NCI-H146 treated with DMSO at 0.1 percent for 48 hours (cell line): ENCODE measurements around the gene FERMT3.

ENCODE experiments used
- DNase-seq: peaks from one replicate; lab custom pipeline; 2025; ENCODE audit not compliant: unreplicated experiment; lab: John Stamatoyannopoulos, UW

FERMT3 gene

GRCh38 chr11:64185693-64186491 lies 20.6 kb upstream of the FERMT3 start, which contains the start of gene STIP1:
STIP1 (plus strand) TSS chr11:64186171; CDS start chr11:64186262, 91 bp downstream.
- peak; percentile 99 for DNase-seq

DNA sequence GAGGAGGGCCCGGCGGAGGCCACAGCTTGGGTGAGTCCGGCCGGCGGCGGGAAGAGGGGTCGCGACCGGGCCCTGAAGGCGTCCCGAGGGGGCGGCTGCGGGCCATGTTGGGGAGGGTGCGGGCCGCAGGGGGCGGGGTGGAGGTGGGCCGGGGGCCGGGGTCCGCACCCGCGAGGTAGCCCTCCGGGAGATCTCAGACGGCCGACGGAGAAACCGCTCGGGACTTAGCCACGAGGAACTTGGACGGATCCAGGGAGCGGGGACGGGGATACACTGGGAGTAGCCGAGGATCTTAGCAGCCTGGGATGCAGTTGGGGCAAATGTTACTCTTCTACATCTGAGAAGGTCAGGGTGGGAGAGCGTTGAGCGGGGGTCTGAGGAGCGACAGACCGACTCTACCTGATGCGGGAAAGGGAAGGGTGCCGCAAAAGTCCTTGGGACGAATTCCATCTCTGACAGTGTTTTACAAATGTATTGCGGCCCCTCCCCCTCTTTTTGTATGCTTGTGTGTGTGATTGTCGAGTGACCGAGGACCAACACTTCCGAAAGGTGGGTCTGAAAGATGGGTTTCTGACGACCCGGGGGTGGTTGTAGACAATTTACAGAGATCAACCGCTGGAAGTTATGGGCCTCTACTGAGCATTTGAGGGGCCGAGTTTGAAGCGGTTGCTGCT lies 19.9 kb upstream of the FERMT3 start:
- no peak for DNase-seq

- DNase-seq = no peak
Observed at GRCh38 chr11:64192434-64192833, 14.1 kb upstream of the FERMT3 start.

GRCh38 chr11:64196626-64197025 lies 9.9 kb upstream of the FERMT3 start:
- DNase-seq = no peak

DNA sequence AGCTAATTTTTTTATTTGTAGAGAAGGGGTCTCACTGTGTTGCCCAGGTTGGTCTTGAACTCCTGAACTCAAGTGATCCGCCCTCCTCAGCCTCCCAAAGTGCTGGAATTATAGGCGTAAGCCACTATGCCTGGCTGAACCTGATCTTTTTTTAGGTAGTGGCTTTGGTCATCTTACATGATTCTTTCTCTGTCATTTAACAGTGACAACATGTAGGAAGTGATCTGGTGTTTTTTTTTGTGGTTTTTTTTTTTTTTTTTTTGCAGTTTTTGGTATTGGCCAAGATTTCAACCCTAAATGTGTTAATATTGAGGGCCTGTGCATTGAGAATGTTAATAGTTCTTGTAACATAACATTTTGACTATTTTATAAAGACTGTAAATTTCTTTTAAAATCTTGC lies 8.0 kb upstream of the FERMT3 start:
- no peak for DNase-seq

GRCh38 chr11:64201543-64201942 lies 5.0 kb upstream of the FERMT3 start:
- DNase-seq = no peak

DNA sequence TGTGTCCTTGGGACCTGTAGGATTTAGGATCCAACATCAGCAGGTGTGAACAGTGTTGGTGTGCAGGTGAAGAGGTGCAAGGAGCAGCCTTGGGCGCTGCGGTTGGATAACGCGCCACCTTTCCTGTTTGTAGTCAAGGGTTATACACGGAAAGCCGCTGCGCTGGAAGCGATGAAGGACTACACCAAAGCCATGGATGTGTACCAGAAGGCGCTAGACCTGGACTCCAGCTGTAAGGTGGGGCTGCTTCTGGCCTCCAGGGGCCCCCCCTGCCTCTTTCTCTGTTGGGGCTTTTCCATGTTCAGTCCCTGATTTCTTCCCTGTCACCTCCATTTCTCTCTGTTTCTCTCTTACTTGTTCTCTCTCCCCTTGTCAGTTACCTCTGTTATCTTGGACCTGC lies 3.5 kb upstream of the FERMT3 start:
- DNase-seq = no peak

- DNase-seq = no peak
Observed at GRCh38 chr11:64203421-64204079, 3.0 kb upstream of the FERMT3 start.

- no peak for DNase-seq
Observed at GRCh38 chr11:64204080-64204440, 2.5 kb upstream of the FERMT3 start.

DNA sequence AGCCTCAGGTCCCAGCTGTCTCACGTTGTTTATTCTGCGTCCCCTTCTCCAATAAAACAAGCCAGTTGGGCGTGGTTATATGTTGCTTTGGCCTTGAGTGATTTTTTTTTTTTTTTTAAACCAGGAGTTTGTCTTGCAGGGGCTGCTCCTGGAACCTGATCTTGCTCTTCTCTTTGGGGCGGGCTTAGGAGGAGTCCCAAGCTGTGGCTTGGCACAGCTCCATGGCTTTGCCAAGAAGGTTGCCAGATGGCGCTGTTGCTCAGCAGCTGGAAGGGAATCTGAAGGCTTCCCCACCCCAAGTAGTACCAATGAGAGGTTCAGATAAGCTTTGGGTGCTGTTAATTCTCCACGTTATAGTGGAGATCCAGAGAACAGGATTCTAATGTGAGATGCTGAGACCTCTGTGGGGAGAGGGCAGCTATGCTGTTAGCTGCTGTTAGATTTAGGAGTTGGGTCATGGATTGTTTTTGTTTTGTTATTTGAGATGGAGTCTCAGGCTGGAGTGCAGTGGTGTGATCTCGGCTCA lies 2.0 kb upstream of the FERMT3 start:
- DNase-seq = peak; percentile 37

- no peak for DNase-seq
Observed at GRCh38 chr11:64207256-64208085, 950 bp downstream of the FERMT3 start.

- DNase-seq = no peak
Observed at GRCh38 chr11:64208086-64208795, 1.7 kb downstream of the FERMT3 start.

DNA sequence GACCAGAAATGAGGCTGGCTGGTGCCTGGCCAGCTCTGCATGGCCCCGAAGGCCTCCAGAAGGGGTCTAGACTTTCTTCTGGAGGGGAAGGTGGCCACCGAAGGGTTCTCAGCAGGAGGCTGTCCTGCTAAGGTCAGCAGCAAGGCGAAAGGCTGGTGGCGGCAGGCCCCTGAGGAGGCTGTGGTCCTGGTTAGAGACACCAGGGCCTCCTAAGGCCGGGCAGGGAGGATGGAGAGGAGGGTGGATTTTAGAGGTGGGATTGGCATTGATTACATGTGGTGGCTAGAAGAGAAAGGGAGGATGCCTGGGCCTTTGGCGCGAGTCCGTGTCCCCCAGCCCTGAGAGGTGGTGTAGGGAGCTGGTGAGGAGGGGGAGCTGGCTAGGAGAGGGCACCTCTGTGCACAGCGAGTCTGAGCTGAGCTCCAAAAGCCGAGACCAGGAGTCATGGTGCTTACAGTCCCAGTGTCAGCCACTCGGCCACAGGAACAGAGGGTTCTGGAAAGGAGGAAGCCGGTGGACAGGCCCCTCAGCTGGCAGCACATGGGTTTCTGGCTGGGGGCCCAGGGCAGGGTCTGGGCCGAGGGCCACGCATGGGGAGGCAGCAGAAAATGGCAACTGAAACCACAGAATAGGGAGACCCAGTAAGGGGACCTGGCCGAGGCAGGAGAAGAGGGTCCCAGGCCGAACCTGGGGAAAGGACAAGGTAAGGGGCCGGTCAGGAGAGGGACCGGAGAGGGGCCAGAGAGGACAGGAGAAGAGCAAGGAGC lies 2.5 kb downstream of the FERMT3 start:
- no peak for DNase-seq

GRCh38 chr11:64209563-64209843 lies 3.0 kb downstream of the FERMT3 start:
- no peak for DNase-seq

DNA sequence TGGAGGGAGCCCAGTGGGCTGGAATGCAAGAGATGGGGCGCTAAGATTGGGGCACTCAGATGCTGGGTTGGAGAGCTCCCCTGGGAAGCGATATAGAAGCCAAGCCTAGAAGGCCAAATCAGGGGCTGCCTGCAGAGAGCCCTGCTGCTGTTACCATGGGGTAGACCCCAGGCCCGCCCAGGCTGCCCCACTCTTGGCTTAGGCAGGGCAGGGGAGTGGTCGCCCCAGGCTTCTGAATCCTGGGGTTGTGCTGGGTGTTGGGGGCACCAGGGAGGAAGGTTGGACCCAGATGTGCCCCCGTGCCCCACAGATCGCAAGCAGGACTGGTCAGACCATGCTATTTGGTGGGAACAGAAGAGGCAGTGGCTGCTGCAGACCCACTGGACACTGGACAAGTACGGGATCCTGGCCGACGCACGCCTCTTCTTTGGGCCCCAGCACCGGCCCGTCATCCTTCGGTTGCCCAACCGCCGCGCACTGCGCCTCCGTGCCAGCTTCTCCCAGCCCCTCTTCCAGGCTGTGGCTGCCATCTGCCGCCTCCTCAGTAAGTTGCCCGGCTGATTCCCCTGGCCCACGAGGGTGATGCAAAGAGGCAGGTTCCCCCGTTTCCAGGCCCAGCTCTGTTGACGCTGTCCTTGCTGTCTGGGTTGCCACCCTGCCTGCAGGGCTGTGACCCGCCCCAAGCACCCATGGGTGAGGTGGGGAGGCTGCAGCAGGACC lies 3.9 kb downstream of the FERMT3 start:
- no peak for DNase-seq

- DNase-seq = no peak
Observed at GRCh38 chr11:64211181-64211872, 4.8 kb downstream of the FERMT3 start.

DNA sequence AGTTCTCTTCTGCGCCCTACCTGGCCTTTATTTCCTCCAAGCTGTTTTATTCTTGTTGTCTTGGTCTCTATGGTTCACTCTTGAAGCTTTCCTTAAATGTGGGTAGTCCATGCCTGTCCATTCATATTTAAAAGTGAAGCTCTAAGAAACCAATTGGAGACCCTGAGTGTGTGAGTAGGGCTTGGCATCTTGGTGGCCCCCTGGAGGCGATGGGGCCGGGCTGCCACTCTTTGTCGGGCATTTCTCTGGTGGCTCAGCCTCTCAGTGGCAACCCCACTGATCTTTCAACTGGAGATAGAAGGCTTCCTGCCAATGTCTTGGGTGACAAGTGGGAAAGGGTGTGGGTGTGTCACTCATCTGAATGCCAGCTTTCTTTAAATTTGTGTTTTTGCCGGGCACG lies 10.4 kb downstream of the FERMT3 start:
- DNase-seq = no peak

- no peak for DNase-seq
Observed at GRCh38 chr11:64218628-64219353, 12.3 kb downstream of the FERMT3 start.
